Measurements from ENCODE around the gene CDON. TPM values are rescaled to one million over a fixed set of nuclear protein-coding genes. Genes with fewer than 3 reads are reported as not detected.

Gene CDON
- total RNA-seq, 2 donors from 2014 or later: 2.3 to 10.5 TPM

GRCh38 chr11:125958872-125959400 is 103.7 kb downstream of the CDON start:
- Histone ChIP-seq H3K27me3 (no peaks in the 10 kb centered on the region), H3K9ac (ENCODE audit: low read depth in 2 of 2, low read length in 2 of 2) (no peak overlapping the region), H3K4me3 (no peak overlapping the region), H3K4me1 (no peaks in the 10 kb centered on the region), H3K27ac (no peak overlapping the region), H3K36me3 (no peaks in the 10 kb centered on the region), H3K9me3 (no peaks in the 10 kb centered on the region)
- DNase-seq: no peak
- intact Hi-C loops (cut with DNase I): no loop called here
- TF ChIP-seq CTCF (IDR thresholded peaks at IDR 0.05): no peak

GRCh38 chr11:125957618-125958332 is 104.9 kb downstream of the CDON start:
- intact Hi-C loops (cut with DNase I): no loop called here
- Histone ChIP-seq H3K36me3 (no peaks in the 10 kb centered on the region), H3K9me3 (no peaks in the 10 kb centered on the region), H3K4me1 (no peaks in the 10 kb centered on the region), H3K27ac (no peak overlapping the region), H3K4me3 (no peak overlapping the region), H3K9ac (ENCODE audit: low read depth in 2 of 2, low read length in 2 of 2) (no peak overlapping the region), H3K27me3 (no peaks in the 10 kb centered on the region)
- DNase-seq: no peak
- no peak for TF ChIP-seq CTCF (IDR thresholded peaks at IDR 0.05)

GRCh38 chr11:125956391-125957134 is 106.1 kb downstream of the CDON start:
- DNase-seq: no peak
- TF ChIP-seq CTCF (IDR thresholded peaks at IDR 0.05): no peak
- intact Hi-C loops (cut with DNase I): no loop called here
- no peaks in the 10 kb centered on the region for H3K9me3 ChIP-seq
- no peaks in the 10 kb centered on the region for H3K36me3 ChIP-seq
- H3K4me3 ChIP-seq: no peak overlapping the region
- H3K27ac ChIP-seq: no peak overlapping the region
- no peaks in the 10 kb centered on the region for H3K4me1 ChIP-seq
- H3K9ac ChIP-seq (ENCODE audit: low read depth in 2 of 2, low read length in 2 of 2): no peak overlapping the region
- H3K27me3 ChIP-seq: no peaks in the 10 kb centered on the region

- intact Hi-C loops (cut with DNase I): no loop called here
- Histone ChIP-seq H3K27ac (no peak overlapping the region), H3K9me3 (no peaks in the 10 kb centered on the region), H3K4me3 (no peak overlapping the region), H3K27me3 (no peaks in the 10 kb centered on the region), H3K4me1 (no peaks in the 10 kb centered on the region), H3K9ac (ENCODE audit: low read depth in 2 of 2, low read length in 2 of 2) (no peak overlapping the region), H3K36me3 (no peaks in the 10 kb centered on the region)
- no peak for DNase-seq
- no peak for TF ChIP-seq CTCF (IDR thresholded peaks at IDR 0.05)
Observed at GRCh38 chr11:125955856-125956255, 106.8 kb downstream of the CDON start.

- H3K4me1 ChIP-seq: no peaks in the 10 kb centered on the region
- H3K4me3 ChIP-seq: no peak overlapping the region
- TF ChIP-seq CTCF (IDR thresholded peaks at IDR 0.05): no peak
- H3K9ac ChIP-seq (ENCODE audit: low read depth in 2 of 2, low read length in 2 of 2): no peak overlapping the region
- H3K9me3 ChIP-seq: no peaks in the 10 kb centered on the region
- intact Hi-C loops (cut with DNase I): no loop called here
- no peaks in the 10 kb centered on the region for H3K36me3 ChIP-seq
- H3K27me3 ChIP-seq: no peaks in the 10 kb centered on the region
- H3K27ac ChIP-seq: no peak overlapping the region
- DNase-seq: no peak
Observed at GRCh38 chr11:125954945-125955640, 107.6 kb downstream of the CDON start.
